T47D (cell line): Measurements from ENCODE around the gene FLRT2.

ENCODE experiments used
- DNase-seq, 2 experiments: peaks; one replicate each; pipeline versions ENCODE4 v3.0.0 to v3.0.0-alpha.2; 2011 to 2012; ENCODE audit warnings: low read depth in 1 of 2, low spot score in 1 of 2
- JUND ChIP-seq: IDR thresholded peaks from 2 replicates; pipeline ENCODE4 v1.6.1; 2012; ENCODE audit warnings: low read depth
- in situ Hi-C: cut with HindIII; loops from 2 replicates; pipeline ENCODE4 v1.10.0; 2016; ENCODE audit warnings: low sequenced_read_pairs, low pct_unique_long_range_greater_than_20kb

The FLRT2 gene

GRCh38 chr14:85529803-85530574 is at the start of gene FLRT2:
Gene FLRT2, plus strand, starts transcription at chr14:85530144. Its CDS starts 91,371 bp downstream, at chr14:85621515.
- no peak for TF ChIP-seq JUND
- DNase-seq: no peak
- in situ Hi-C loops: no loop called here

- no peak for DNase-seq
- TF ChIP-seq JUND: no peak
- in situ Hi-C loops: no loop called here
These were observed 48.5 kb upstream of the FLRT2 start for GRCh38 chr14:85481471-85481870.

- DNase-seq: no peak
These were observed 47.4 kb upstream of the FLRT2 start for GRCh38 chr14:85482552-85482951.

DNA sequence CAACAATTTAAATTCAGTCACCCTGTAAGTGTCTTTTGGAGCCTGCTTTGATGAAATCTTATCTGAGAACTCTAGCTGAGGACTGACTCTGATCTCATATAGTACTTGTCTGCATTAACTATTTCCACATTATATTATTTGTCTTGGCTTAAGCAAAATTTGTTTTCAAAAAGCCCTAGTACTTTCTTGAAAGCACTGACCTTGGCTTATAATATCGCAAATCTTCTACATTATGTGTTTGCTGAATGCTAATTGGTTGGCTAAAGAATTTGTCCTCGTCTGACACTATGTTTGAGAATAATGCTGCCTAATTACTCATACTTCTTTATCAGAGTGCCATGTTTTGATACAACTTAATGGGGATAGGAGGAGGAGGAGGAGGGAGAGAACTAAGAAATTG is 46.9 kb upstream of the FLRT2 start:
- TF ChIP-seq JUND: no peak
- DNase-seq: no peak

More at GRCh38 chr14:85482552-85482951, 47.4 kb upstream of the FLRT2 start:
- TF ChIP-seq JUND: no peak
- in situ Hi-C loops: no loop called here

GRCh38 chr14:85483652-85484051 is 46.3 kb upstream of the FLRT2 start:
- in situ Hi-C loops: no loop called here
- DNase-seq: no peak

More for the DNA sequence above, 46.9 kb upstream of the FLRT2 start:
- in situ Hi-C loops: no loop called here

DNA sequence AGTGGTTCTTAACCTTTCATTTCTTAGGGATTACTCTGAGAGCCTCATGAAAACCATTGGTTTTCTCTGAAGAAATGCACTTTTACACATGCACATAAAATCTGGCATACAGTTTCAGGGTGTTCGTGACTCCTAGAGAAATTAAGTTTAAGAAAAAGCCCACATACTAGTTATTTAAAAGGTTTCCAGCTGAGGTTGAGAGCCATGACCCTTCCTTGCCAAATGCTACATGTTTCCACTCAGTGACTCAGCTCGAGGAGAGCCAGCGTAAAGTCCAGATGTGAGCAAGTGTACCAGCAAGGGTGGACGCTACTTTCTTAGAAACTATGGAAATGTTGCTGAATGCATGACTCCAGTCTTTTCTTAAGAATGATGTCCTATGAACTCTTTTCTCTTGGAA is 42.7 kb upstream of the FLRT2 start:
- no peak for DNase-seq
- in situ Hi-C loops: no loop called here

More at GRCh38 chr14:85483652-85484051, 46.3 kb upstream of the FLRT2 start:
- no peak for TF ChIP-seq JUND

DNA sequence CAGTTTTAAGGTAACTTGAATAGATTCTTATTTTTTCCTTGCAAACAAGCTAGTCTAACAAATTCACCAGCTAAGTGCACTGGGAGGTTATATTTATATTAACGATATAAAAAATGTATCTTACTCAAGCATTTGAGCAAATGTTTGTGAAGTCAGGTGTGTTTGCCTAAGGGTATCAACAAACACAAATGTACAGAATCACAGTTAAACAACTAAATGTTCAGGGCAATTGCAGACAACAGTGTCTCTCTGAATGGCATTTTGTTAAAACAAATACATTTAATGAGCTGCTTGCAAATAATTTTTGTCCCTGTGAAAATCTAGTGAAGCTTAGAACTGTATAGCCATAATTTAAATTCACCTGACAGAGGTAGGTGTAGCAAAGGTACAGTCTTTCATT is 28.2 kb upstream of the FLRT2 start:
- no peak for TF ChIP-seq JUND
- DNase-seq: no peak
- in situ Hi-C loops: no loop called here

More for the DNA sequence above, 42.7 kb upstream of the FLRT2 start:
- TF ChIP-seq JUND: no peak

DNA sequence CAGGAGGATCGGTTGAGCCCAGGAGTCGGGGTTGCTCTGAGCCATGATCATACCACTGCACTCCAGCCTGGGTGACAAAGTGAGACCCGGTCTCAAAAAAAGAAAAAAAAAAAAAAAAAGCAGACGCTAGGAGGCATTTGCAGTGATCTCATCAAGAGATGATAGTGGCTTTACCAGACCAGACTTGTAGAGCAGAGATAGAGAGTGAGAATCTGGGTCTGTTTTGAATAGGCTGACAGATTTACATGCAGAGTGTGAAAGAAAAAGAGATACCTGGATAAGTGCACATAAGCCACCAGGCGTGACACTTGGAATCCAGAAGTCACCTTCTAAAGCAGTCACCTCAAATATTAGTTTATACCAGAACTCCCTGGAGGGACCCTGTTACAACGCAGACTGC is 21.1 kb upstream of the FLRT2 start:
- no peak for DNase-seq
- TF ChIP-seq JUND: no peak
- in situ Hi-C loops: no loop called here

- in situ Hi-C loops: no loop called here
- no peak for DNase-seq
- no peak for TF ChIP-seq JUND
These were observed 17.5 kb upstream of the FLRT2 start for GRCh38 chr14:85512451-85512850.

GRCh38 chr14:85514487-85514886 is 15.5 kb upstream of the FLRT2 start:
- DNase-seq: no peak
- in situ Hi-C loops: no loop called here
- no peak for TF ChIP-seq JUND

GRCh38 chr14:85516239-85517113 is 13.5 kb upstream of the FLRT2 start:
- no peak for TF ChIP-seq JUND
- in situ Hi-C loops: no loop called here
- DNase-seq: no peak

DNA sequence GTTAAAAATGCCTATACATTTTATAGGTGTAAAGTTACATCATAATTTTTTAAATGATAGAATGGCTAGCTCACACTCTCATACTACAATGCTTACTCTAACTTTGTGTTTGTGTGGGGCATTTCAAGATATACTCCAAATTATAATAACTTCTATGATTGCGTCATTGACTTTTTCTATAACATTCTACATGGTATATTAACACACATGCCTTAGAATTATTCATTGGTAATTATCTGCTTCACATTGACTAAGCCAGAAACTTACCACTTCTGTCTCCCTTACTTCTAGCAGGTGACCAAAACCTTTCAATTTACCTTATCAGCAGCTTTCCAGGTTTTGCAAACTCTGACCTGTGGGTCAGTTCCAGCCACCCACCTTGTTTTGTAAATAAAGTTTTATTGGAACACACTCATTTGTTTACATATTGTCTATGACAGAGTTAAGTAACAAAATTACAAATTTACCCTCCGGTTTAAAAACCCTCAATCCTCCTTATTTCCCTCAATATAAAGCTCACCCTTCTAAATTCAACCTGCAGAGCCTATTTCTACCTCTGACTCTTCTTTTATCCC is 12.7 kb upstream of the FLRT2 start:
- DNase-seq: no peak
- in situ Hi-C loops: no loop called here

More for the DNA sequence above, 12.7 kb upstream of the FLRT2 start:
- TF ChIP-seq JUND: no peak
